ENCODE measurements around the gene ST6GALNAC2.
"Not testable (repeated sequence)": the region's sequence is repeated elsewhere in the genome, so short reads cannot be mapped to it uniquely, and the experiment has no call there.

The ST6GALNAC2 gene

GRCh38 chr17:76538941-76539570 lies 46.6 kb downstream of the ST6GALNAC2 start:
- DNase-seq, result no peak

DNA sequence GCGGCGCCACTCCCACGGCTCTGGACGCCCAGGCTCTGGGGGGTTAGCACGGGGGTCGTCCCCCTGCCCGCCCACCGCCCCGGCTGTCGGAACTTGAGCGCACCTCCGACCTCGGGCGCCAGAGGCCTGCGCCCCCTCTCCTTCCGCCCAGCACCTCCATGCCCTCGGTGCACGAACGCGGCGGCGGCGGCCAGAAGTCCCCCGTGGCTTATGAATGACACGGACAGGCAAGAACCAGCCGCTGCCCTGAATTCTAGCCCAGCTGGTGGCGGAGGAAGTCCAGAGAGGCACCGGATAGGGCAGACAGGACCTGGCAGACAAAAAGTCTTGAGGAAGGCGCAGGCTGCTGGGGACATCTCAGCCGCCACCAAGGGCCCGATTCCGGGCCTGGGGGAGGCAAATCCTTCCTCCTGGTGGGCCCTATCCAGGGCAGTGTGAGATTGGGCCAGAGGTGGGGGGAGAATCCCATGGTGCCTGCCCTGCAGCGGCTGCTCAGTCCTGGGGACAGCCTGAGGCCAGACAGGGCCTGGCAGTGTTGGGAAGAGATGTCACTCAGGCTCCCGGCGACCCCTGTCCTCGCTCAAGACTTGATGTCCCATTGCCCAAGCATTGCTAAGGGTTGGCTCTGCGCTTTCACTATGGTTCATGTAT lies 47.3 kb downstream of the ST6GALNAC2 start:
- no peak for DNase-seq

DNA sequence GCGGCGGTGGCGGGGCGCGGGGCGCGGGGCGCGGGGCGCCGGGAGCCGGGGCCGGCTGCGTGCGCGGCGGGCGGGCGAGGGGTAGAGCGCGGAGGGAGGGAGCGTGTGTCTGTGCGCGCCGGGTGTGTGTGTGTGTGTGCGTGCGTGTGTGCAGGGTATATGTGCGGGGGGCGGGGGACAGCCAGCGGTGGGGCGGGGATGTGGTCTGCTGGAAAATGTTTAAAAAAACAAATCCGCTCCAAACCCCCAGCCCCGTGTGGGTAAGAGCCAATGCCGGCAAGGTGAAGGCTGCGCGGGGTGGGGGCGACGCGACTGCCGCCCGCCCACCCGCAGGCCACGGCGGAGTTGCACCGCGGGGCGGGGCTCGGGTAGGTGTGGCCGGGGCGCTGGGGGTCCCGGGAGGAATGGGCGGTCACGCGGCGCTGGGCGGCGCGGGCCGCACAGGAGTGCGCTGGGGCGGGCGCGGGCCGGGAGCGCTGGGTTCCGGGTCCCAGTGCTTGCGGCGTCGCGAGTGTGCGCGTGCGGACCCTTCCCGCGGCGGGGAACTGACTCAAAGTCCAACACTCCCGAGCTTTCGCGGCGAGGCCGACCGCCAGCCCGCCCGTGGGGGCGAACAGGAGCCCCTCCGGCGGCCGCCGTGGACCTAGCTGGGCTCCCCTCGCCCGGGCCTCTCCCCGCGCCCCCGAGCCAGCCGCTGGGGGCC lies 47.9 kb downstream of the ST6GALNAC2 start, which contains the start of gene CYGB:
CYGB (minus strand) TSS at position 132 of the 703 bp plus-strand sequence. CDS start 167 bp downstream, outside the sequence.
- DNase-seq, result no peak

GRCh38 chr17:76537288-76537577 lies 48.4 kb downstream of the ST6GALNAC2 start:
- no peak for DNase-seq

- DNase-seq, result no peak
Measured at GRCh38 chr17:76536511-76537287, 49.0 kb downstream of the ST6GALNAC2 start.

DNA sequence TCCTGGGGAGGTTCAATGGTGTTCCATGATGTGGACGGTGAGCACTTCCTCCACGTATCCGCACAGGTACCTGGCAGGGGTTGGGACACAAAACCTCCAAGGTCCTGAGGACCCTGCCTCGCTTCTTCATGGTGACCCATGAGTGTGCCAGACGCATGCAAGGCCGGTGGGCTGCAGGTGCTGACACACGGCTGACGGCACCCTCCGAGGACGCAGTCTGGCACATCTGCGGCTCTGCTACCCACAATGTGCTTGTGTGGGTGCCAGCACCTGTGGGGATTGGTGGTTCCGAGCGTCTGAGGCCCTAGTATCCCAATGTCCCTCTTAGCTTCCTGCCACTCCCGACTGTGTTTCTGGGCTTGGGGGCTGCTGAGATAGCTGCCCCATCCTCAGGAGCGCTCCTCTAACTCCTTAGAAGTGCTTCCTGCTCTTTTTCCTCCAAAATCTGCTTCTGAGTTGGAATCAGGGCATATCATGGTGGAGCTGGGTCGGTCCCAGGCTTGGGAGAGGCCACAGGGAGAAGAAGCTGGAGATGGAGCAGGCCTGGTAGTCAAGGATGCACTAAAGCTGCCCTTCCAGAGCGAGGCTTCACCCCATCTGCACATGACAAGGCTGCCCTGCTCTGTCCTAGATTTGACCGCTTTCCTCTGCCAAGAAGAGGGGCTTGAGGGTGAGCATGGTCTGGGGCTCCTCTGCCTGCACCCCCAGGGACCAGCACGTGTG lies 49.7 kb downstream of the ST6GALNAC2 start:
- DNase-seq, result no peak

DNA sequence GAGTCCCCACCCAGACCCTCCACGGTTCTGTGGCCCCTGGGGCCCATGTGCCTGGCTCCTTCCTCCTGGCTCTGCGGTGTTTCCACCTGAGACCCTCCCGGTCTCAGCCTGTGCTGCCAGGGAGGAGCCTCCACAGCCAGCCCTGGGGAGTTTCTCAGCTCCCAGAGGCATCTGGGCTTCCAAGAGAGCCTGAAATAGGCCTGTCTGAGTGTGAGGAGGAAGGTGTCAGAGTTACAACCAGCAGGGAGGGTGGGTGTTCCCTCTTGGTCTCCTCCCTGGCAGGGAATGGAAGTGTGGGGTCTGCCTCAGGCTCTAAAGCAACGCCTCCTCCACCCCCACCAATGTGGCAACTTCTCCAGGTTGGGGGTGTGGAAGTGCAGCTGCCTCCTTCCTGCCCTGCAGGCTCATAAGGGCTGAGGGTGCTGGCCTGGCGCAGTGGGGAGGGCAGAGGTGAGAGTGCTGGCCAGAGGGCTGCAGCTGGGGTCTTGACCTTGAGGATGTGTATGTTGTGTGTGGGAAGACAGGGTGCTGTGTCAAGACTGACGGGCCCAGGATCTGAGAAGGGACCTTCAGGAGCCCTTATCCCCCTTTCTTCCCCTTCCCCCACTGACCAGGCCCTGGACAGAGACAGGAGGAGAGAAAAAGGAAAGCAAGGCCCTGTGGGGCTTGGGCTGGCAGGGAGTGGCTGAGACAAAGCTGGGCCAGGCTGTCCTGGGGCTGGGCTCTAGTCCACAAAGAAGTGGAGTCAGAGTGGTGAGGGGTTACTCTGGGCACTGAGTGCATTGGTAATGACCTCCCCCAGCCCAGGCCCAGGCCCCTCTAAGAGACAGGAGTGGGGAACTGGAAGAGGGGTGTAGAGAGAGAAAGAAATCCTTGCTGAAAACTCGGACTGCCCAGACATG lies 50.6 kb downstream of the ST6GALNAC2 start:
- DNase-seq, result no peak

GRCh38 chr17:76533640-76534359 lies 51.9 kb downstream of the ST6GALNAC2 start:
- not testable (repeated sequence) for DNase-seq

- no peak for DNase-seq
Measured at GRCh38 chr17:76532072-76532651, 53.5 kb downstream of the ST6GALNAC2 start.

DNA sequence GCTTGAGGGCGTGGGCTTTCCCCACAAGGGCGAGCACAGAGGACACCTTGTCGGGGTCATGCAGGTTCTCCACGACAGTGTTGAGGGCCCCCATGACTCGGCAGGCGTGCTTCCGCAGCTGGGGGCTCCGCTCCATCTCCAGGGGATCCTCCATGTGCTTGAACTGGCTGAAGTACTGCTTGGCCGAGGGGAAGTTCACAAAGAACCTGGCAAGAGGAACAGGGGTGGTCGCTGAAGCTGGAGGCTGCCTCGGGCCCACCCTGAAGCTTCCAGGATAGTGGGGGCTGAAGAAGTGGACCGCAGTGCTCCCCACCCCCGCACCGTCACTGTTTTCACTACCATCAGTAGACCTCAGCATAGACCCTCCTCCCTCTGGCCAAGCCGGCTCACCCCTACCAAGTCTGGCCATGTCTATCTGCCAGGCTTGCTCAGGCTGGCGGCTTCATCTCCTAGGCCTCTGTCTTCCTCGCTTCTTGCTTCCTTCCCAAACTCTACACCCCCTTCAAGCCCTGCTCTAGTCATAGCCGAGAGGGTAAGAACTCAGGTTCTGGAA lies 54.1 kb downstream of the ST6GALNAC2 start:
- DNase-seq, result no peak

- no peak for DNase-seq
Measured at GRCh38 chr17:76530811-76531485, 54.7 kb downstream of the ST6GALNAC2 start.

DNA sequence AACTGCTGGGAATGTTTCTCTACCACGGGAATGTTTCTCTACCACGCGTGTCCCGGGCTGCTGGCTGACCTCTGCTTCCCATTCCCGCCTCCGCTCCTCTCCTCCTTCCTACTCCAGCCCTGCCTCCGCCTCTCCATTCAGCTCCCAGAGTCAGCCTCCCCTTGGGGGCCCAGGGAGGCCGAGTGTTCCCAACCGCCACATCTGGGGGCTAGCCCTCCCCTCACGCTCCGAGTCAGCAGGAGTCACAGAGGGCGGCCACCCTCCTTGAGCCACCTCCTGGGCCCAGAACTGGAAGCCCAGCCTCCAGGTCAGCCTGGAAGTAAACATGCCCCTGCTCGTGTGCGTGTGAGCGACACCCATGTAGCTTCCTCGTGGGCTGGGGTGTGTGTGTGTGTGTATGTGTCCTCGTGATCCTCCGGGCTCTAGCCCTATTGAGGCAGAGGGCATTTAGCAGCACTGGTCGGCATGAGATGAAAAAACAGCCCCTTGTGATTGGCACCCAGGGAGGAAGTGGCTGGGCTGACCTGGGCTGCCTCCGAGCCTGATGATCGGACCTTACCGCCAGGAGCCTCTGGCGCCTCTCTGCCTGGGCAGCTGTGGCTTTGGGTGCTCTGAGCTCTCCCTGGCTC lies 55.5 kb downstream of the ST6GALNAC2 start:
- DNase-seq, result no peak

GRCh38 chr17:76529224-76530094 lies 56.2 kb downstream of the ST6GALNAC2 start:
- peak; percentile 47 for DNase-seq

DNA sequence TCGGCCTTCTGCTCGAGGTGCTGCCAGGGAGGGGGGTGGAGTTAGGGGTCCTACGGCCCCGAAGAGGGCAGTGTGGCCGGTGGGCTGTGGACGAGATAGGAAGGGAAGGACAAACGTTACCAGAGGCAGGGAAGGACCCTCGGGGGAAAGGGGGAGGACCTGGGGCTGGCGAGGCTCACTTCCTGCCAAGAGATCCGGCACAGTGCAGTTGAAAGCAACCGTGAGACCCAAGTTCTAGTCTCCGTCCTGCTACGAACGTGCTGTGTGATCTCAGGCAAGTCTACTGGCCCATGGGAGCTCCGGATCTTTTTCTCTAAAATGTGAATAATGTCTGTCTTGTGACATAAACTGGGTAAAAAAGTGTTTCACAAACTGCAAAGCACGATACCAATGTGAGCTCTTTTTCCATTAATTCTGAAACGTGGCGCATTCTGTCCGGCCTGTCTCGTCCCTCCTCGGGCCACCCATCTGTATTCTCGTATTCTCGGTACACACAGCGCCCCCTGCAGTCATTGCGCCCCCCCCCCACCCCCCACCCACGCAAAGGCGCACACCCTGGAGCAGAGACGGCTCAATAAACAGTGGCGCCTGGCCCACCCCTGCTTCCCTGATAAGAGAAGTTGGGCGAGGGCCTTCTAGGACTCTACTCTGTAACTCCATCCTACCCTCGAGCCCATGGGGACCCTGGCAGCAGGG lies 57.0 kb downstream of the ST6GALNAC2 start:
- DNase-seq, result no peak

- DNase-seq, result no peak
Measured at GRCh38 chr17:76528156-76528527, 57.5 kb downstream of the ST6GALNAC2 start.

GRCh38 chr17:76527430-76528111 lies 58.1 kb downstream of the ST6GALNAC2 start:
- DNase-seq, result peak; percentile 46

DNA sequence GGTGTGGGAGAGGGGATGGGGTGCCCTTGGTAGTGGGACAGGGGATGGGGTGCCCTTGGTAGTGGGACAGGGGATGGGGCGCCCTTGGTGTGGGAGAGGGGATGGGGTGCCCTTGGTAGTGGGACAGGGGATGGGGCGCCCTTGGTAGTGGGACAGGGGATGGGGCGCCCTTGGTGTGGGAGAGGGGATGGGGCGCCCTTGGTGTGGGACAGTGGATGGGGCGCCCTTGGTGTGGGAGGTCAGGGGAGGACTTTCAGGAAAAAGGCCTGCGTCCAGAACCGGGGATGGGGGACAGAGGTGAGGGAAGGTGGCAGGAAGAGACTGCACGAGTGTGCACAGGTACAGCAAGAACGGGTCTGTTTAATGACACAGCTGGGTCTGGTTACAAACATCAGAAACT lies 58.6 kb downstream of the ST6GALNAC2 start:
- DNase-seq, result not testable (repeated sequence)

All from T1000 (cell line).